ENCODE results near the gene ABCC11.

DNA sequence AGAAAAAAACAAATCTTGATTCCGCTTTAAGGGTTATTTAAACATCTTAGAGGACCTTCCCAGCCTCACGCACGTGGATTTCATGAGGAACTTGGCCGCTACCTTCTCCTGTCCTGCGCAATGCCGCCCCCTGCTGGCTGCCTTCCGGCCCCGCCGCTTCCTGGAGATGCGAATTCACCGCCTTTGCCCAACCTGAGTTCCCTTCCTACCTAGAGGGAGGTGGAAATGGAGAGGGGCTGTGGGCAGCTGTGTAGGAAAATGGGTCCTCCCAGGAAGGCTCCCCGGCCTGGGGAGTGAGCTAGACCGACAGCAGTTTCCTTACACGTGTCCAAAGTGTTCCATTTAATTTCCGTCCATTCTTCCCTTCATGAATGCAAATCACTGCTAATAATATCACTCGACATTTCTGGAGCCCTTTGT, 90.5 kb downstream of the ABCC11 start:
- TF ChIP-seq CTCF (IDR thresholded peaks at IDR 0.05; ENCODE audit: insufficient read depth, low read length, poor library complexity, severe bottlenecking) (peak; percentile 88), EZH2phosphoT487 (conservative IDR thresholded peaks at IDR 0.05; ENCODE audit: low read length) (no peak)

All from SU-DHL-6 (cell line).